Colonic mucosa (tissue), 4 donors: ENCODE data around the gene ENTPD2. TPM values are rescaled to one million over a fixed set of nuclear protein-coding genes. Genes with fewer than 3 reads are reported as not detected.

Experiments
- DNase-seq: peaks from one replicate; pipeline ENCODE4 v3.0.0-alpha.2; 2020
- H3K27ac ChIP-seq: fragments of 200-600 bp; one replicate; pipeline ENCODE4 v1.8.0; 2021
- H3K27me3 ChIP-seq: fragments of 200-600 bp; one replicate; pipeline ENCODE4 v1.8.0; 2021
- H3K36me3 ChIP-seq: fragments of 200-600 bp; one replicate; pipeline ENCODE4 v1.8.0; 2021
- H3K4me1 ChIP-seq: fragments of 200-600 bp; one replicate; pipeline ENCODE4 v1.8.0; 2021; ENCODE audit warnings: mild to moderate bottlenecking
- H3K4me3 ChIP-seq: fragments of 200-600 bp; one replicate; pipeline ENCODE4 v1.8.0; 2021
- H3K9ac ChIP-seq, 2 donors: one replicate each; pipeline ENCODE4 v1.7.0; 2013; ENCODE audit warnings: control low read depth in 2 of 2, low read depth in 2 of 2, low read length in 2 of 2
- H3K9me3 ChIP-seq: fragments of 200-600 bp; one replicate; pipeline ENCODE4 v1.8.0; 2021
- intact Hi-C: fragments of 100-400 bp; cut with DNase I; formaldehyde crosslinking; loops from one replicate; pipeline ENCODE4 v1.14.1; 2022
- total RNA-seq, 2 donors: library from RNA; stranded (reverse); fragmentation: NEBNext Ultra II Directional in 1 of 2; extraction: Animal tissue kit (Norgen Biotek cat#: 25700) in 1 of 2; gene quantifications; one replicate each; pipeline ENCODE4 v1.2.1, GENCODE V29; 2021
- TF ChIP-seq, protein P1 (sequence below): fragments of 200-600 bp; IDR thresholded peaks from one replicate; pipeline ENCODE4 v1.8.0; 2022; ENCODE audit warnings: antibody characterized with exemption, mild to moderate bottlenecking
- donor health status: healthy.
- donor health status: DM: no; HTN: no; CAD: no.
- donor health status: DM: no; HTN: no; CAD: no.

The ENTPD2 gene
- total RNA-seq, 2 donors from 2014 or later, result 20.5 to 22.1 TPM

DNA sequence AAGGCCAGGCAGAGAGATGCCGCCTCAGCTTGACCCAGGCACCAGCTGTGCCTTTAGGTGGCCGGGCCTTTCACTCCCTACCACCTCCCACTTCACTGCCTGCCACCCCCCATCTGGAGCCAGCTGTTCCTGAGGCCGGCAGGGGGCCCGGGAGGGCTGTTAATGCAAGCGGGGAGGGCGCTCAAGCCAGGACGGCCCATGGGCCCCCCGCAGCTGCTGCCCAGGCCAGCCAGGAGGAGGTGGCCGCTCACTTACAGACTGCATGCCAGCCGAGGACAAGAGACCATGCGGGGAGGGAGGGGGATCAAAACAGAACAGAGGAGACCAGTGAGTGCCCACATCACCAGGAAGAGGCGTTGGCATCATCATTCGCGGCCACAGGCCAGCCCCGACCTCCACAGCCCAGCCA lies 30.3 kb downstream of the ENTPD2 start:
- TF ChIP-seq, protein P1, sequence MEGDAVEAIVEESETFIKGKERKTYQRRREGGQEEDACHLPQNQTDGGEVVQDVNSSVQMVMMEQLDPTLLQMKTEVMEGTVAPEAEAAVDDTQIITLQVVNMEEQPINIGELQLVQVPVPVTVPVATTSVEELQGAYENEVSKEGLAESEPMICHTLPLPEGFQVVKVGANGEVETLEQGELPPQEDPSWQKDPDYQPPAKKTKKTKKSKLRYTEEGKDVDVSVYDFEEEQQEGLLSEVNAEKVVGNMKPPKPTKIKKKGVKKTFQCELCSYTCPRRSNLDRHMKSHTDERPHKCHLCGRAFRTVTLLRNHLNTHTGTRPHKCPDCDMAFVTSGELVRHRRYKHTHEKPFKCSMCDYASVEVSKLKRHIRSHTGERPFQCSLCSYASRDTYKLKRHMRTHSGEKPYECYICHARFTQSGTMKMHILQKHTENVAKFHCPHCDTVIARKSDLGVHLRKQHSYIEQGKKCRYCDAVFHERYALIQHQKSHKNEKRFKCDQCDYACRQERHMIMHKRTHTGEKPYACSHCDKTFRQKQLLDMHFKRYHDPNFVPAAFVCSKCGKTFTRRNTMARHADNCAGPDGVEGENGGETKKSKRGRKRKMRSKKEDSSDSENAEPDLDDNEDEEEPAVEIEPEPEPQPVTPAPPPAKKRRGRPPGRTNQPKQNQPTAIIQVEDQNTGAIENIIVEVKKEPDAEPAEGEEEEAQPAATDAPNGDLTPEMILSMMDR, result no peak
- H3K9me3 ChIP-seq, result no peaks in the 10 kb centered on the region
- intact Hi-C loops, result no loop called here

DNA sequence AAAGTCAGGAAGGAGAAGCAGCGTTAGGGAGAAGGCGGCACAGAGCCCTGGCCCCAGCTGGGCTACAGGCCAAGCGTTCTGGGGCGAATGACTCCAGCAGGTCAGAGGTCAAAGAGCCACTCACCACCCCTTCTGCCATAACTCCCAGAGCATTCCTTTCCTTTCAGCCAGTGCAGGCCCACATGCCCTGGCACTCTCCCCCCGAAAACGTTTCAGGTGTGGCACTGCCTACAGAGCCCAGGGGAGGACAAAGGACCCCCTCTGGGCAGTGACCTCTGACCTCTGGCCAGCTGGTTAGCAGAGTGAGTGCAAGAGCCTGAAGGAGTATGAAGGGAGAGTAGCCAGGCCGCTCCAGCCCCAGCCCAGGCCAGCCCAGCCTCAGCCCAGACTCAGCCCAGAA lies 30.7 kb downstream of the ENTPD2 start:
- TF ChIP-seq, protein P1, result no peak
- H3K4me3 ChIP-seq, result no peak overlapping the region
- H3K27me3 ChIP-seq, result no peaks in the 10 kb centered on the region
- intact Hi-C loops, result no loop called here
- H3K27ac ChIP-seq, result no peak overlapping the region
- H3K4me1 ChIP-seq, result peaks cover 25% of the 10 kb centered on the region
- DNase-seq, result no peak
- H3K9ac ChIP-seq, result no peak overlapping the region
- H3K36me3 ChIP-seq, result no peaks in the 10 kb centered on the region
- no peaks in the 10 kb centered on the region for H3K9me3 ChIP-seq

More for the DNA sequence above, 30.3 kb downstream of the ENTPD2 start:
- DNase-seq, result no peak
- Histone ChIP-seq H3K4me1 (peaks cover 25% of the 10 kb centered on the region), H3K27me3 (no peaks in the 10 kb centered on the region), H3K4me3 (no peak overlapping the region), H3K36me3 (no peaks in the 10 kb centered on the region), H3K9ac (no peak overlapping the region), H3K27ac (no peak overlapping the region)

DNA sequence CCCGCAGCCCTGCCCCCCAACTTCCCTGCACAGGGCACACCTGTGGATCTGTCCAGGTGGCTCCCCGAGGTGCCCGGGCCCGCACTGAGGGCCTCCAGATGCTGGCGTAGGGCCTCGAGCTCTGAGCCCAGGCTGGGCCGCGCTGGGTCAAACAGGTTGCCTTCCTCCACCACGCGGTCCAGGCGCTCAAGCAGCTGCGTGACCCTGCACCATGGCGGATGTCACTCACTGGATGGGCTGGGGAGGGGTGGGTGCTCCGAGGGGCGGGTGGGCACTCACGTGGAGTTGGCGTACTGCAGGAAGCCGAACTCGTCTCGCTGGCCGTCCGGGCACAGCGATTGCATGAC lies 31.2 kb downstream of the ENTPD2 start:
- TF ChIP-seq, protein P1, result no peak
- H3K27ac ChIP-seq, result peak overlapping the region; percentile 63
- intact Hi-C loops, result no loop called here

DNA sequence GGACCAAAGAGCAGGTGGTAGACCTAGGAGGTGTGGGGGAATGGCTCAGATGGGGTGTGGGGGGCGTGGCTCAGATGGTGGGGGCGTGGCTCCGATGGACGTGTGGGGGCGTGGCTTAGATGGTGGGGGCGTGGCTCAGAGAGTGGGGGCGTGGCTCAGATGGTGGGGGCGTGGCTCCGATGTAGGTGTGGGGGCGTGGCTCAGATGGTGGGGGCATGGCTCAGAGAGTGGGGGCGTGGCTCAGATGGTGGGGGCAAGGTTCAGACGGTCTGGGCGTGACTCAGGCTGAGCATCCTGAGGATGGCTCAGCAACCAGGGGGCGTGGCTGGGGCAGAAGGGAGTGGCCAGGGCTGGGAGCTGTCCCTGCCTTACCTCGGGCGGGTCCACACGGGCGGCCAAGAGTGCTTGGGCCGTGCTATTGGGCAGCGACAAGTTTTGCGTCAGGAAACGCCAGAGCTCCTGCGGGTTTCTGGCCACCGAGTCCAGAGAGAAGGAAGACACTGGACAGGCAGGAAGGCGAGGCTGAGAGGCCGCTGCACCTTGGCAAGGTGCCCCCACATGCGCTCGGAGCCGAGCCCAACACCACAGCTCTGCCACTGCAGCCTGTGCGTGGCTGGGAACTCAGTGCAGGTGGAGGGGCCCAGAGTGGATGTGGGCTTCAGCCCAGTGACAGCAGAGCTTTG lies 31.7 kb downstream of the ENTPD2 start:
- peak overlapping the region; percentile 63 for H3K27ac ChIP-seq

More for the DNA sequence above, 31.2 kb downstream of the ENTPD2 start:
- no peak overlapping the region for H3K9ac ChIP-seq
- no peaks in the 10 kb centered on the region for H3K36me3 ChIP-seq
- H3K27me3 ChIP-seq, result no peaks in the 10 kb centered on the region
- H3K4me3 ChIP-seq, result no peak overlapping the region
- no peaks in the 10 kb centered on the region for H3K9me3 ChIP-seq
- no peak for DNase-seq
- peaks cover 25% of the 10 kb centered on the region for H3K4me1 ChIP-seq

DNA sequence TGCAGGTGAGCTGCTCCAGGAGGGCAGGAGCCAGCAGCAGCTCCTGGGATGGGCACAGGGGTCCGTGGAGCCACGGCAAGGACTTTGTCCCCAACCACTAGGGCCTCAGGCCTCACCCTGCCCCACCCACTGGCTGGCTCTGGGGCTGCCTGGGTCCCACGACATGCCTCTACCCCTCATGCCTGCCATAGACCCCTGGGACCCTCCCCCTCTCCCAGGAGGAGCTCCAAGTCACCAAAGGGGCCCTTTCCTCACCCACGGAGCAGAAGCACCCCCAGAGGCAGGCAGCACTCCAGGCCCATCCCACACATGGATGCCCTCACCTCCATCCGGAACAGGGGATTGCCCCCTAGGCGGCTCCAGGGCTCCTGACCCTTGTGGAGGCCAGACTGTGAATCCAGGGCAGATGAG lies 32.3 kb downstream of the ENTPD2 start:
- no peaks in the 10 kb centered on the region for H3K36me3 ChIP-seq
- no peak overlapping the region for H3K4me3 ChIP-seq
- H3K4me1 ChIP-seq, result peaks cover 17% of the 10 kb centered on the region
- no peak overlapping the region for H3K9ac ChIP-seq
- H3K9me3 ChIP-seq, result no peaks in the 10 kb centered on the region
- no peaks in the 10 kb centered on the region for H3K27me3 ChIP-seq
- DNase-seq, result peak; percentile 57
- TF ChIP-seq, protein P1, result no peak
- intact Hi-C loops, result no loop called here
- no peak overlapping the region for H3K27ac ChIP-seq

More for the DNA sequence above, 31.7 kb downstream of the ENTPD2 start:
- H3K9me3 ChIP-seq, result no peaks in the 10 kb centered on the region
- no peak overlapping the region for H3K4me3 ChIP-seq
- H3K9ac ChIP-seq, result no peak overlapping the region
- no peaks in the 10 kb centered on the region for H3K27me3 ChIP-seq
- H3K36me3 ChIP-seq, result no peaks in the 10 kb centered on the region
- H3K4me1 ChIP-seq, result peaks cover 21% of the 10 kb centered on the region
- TF ChIP-seq, protein P1, result no peak
- intact Hi-C loops, result no loop called here
- DNase-seq, result peak; percentile 98
